GM04503 (cell line): Measurements from ENCODE around the gene MED7.

ENCODE experiments used
- DNase-seq: peaks from one replicate; pipeline ENCODE4 v3.0.0-alpha.2; 2012; ENCODE audit warnings: low read depth

The MED7 gene

GRCh38 chr5:157106630-157107461, 35.8 kb downstream of the MED7 start:
- no peak for DNase-seq

GRCh38 chr5:157100140-157100679, 42.5 kb downstream of the MED7 start:
- DNase-seq = peak; percentile 36

GRCh38 chr5:157088342-157088990, 54.2 kb downstream of the MED7 start:
- DNase-seq = no peak
